HepG2 (cell line): ENCODE measurements around the gene SPOCD1. TPM values are rescaled to one million over a fixed set of nuclear protein-coding genes. Genes with fewer than 3 reads are reported as not detected.
A peak's percentile ranks its signal among the peaks of the same experiment; 100 is the strongest.

ENCODE experiments used
- EHMT2 ChIP-seq: fragments of 200-600 bp; sonication (generic); IDR thresholded peaks from 2 replicates; pipeline ENCODE4 v1.7.0; 2017; ENCODE audit warnings: antibody characterized with exemption, low read depth, low read length, borderline replicate concordance
- FOXA3 ChIP-seq: IDR thresholded peaks from 2 replicates; pipeline ENCODE4 v1.6.1; 2016; ENCODE audit warnings: missing genetic modification reagents, missing compliant biosample characterization
- HDAC2 ChIP-seq: sonication (generic); formaldehyde crosslinking; IDR thresholded peaks from 2 replicates; pipeline ENCODE4 v1.4.0; 2020; ENCODE audit warnings: missing genetic modification reagents
- HNF4A ChIP-seq: sonication (generic); formaldehyde crosslinking; IDR thresholded peaks from 2 replicates; pipeline ENCODE4 v1.4.0; 2020; ENCODE audit warnings: missing genetic modification reagents
- LCORL ChIP-seq, 2 experiments: fragments of 450-650 bp in 1 of 2; sonication (generic) in 1 of 2; formaldehyde crosslinking in 1 of 2; IDR thresholded peaks; 2 replicates each; pipeline versions ENCODE4 v1.5.0 to v1.6.1; 2017 to 2020; ENCODE audit warnings: antibody characterized with exemption in 1 of 2, missing genetic modification reagents in 1 of 2
- MAZ ChIP-seq, 2 experiments: sonication (generic) in 1 of 2; formaldehyde crosslinking in 1 of 2; IDR thresholded peaks; 2 replicates each; pipeline versions ENCODE4 v1.5.0 to v1.6.1; 2012 to 2020; ENCODE audit warnings: low read depth in 2 of 2, mild to moderate bottlenecking in 2 of 2, borderline replicate concordance in 1 of 2, improper control_type of control experiment in 1 of 2, low read length in 1 of 2, missing genetic modification reagents in 1 of 2, moderate library complexity in 1 of 2
- NCOR1 ChIP-seq: fragments of 200-600 bp; sonication (generic); IDR thresholded peaks from 2 replicates; pipeline ENCODE4 v1.7.0; 2017; ENCODE audit warnings: antibody characterized with exemption, low read length, borderline replicate concordance
- NFYB ChIP-seq: sonication (generic); formaldehyde crosslinking; IDR thresholded peaks from 2 replicates; pipeline ENCODE4 v1.4.0; 2020; ENCODE audit warnings: missing genetic modification reagents
- PAXIP1 ChIP-seq: sonication (generic); formaldehyde crosslinking; conservative IDR thresholded peaks from 2 replicates; pipeline ENCODE4 v1.4.0; 2020; ENCODE audit warnings: mild to moderate bottlenecking, missing genetic modification reagents, moderate library complexity
- POGZ ChIP-seq: sonication (generic); formaldehyde crosslinking; IDR thresholded peaks from 2 replicates; pipeline ENCODE4 v1.4.0; 2020; ENCODE audit warnings: mild to moderate bottlenecking, missing genetic modification reagents
- RARA ChIP-seq: IDR thresholded peaks from 2 replicates; pipeline ENCODE4 v1.6.1; 2016; ENCODE audit warnings: missing genetic modification reagents, missing compliant biosample characterization
- SALL1 ChIP-seq: sonication (generic); formaldehyde crosslinking; IDR thresholded peaks from 2 replicates; pipeline ENCODE4 v1.8.0; 2022; ENCODE audit warnings: mild to moderate bottlenecking, missing genetic modification reagents
- SAP130 ChIP-seq: IDR thresholded peaks from 2 replicates; pipeline ENCODE4 v1.6.1; 2016; ENCODE audit warnings: low read depth
- SOX13 ChIP-seq, 3 experiments: fragments of 450-650 bp in 1 of 3; sonication (generic) in 1 of 3; formaldehyde crosslinking in 1 of 3; IDR thresholded peaks in 2 of 3; conservative IDR thresholded peaks in 1 of 3; 2 replicates each; pipeline versions ENCODE4 v1.5.0 to v1.6.1; 2016 to 2020; ENCODE audit warnings: antibody characterized with exemption in 1 of 3, mild to moderate bottlenecking in 1 of 3, missing compliant biosample characterization in 1 of 3, missing genetic modification reagents in 1 of 3, moderate library complexity in 1 of 3
- SOX6 ChIP-seq, 2 experiments: fragments of 450-650 bp in 1 of 2; sonication (generic) in 1 of 2; formaldehyde crosslinking in 1 of 2; IDR thresholded peaks; 2 replicates each; pipeline versions ENCODE4 v1.4.0 to v1.6.1; 2017 to 2020; ENCODE audit warnings: antibody characterized with exemption in 1 of 2, mild to moderate bottlenecking in 1 of 2, missing genetic modification reagents in 1 of 2
- ZNF253 ChIP-seq: sonication (generic); formaldehyde crosslinking; IDR thresholded peaks from 2 replicates; pipeline ENCODE4 v1.8.0; 2022; ENCODE audit warnings: mild to moderate bottlenecking, missing genetic modification reagents, borderline replicate concordance
- ZNF292 ChIP-seq: sonication (generic); formaldehyde crosslinking; IDR thresholded peaks from 2 replicates; pipeline ENCODE4 v1.8.1; 2022; ENCODE audit warnings: mild to moderate bottlenecking, low read depth, missing genetic modification reagents, borderline replicate concordance
- ZNF556 ChIP-seq: sonication (generic); formaldehyde crosslinking; IDR thresholded peaks from 2 replicates; pipeline ENCODE4 v1.4.0; 2020; ENCODE audit warnings: mild to moderate bottlenecking, missing genetic modification reagents, borderline replicate concordance
- ZNF615 ChIP-seq: sonication (generic); formaldehyde crosslinking; IDR thresholded peaks from 2 replicates; pipeline ENCODE4 v1.5.0; 2020; ENCODE audit warnings: mild to moderate bottlenecking, missing genetic modification reagents, borderline replicate concordance
- ZSCAN29 ChIP-seq: sonication (generic); formaldehyde crosslinking; conservative IDR thresholded peaks from 2 replicates; pipeline ENCODE4 v1.4.0; 2020; ENCODE audit warnings: mild to moderate bottlenecking, missing genetic modification reagents
- polyA plus RNA-seq, 8 experiments: library from polyadenylated mRNA; depleted of rRNA in 3 of 8; stranded (reverse) in 7 of 8; unstranded in 1 of 8; fragments of >200 nt; fragmentation: Illumina TruSeq in 4 of 8; extraction: Trizol in 4 of 8; gene quantifications; 2 replicates each; pipeline versions ENCODE4 v1.2.1 to v1.2.3, GENCODE V29; 2011 to 2016; ENCODE audit warnings: low read depth in 4 of 8, missing spikeins in 1 of 8, mixed read lengths in 1 of 8; ENCODE audit not compliant: insufficient read depth in 1 of 8
- total RNA-seq, 5 experiments: library from RNA; depleted of rRNA; stranded (reverse); fragments of >200 nt; fragmentation: Illumina TruSeq; extraction: Trizol; gene quantifications; 2 replicates each; pipeline ENCODE4 v1.2.3, GENCODE V29; 2016; ENCODE audit warnings: low read depth in 1 of 5
- TF ChIP-seq, protein P1 (sequence below): sonication (generic); formaldehyde crosslinking; IDR thresholded peaks from 2 replicates; pipeline ENCODE4 v1.5.0; 2020; ENCODE audit warnings: missing genetic modification reagents, mild to moderate bottlenecking, borderline replicate concordance

Gene SPOCD1
- total and polyA plus RNA-seq, 2 of the 13 experiments (the other 11 are each of a cell fraction or from before 2014, with no cell fraction given) = 0.24 to 0.29 TPM

GRCh38 chr1:31831397-31832378 lies 15.9 kb upstream of the SPOCD1 start (continued):
- TF ChIP-seq, protein P1, sequence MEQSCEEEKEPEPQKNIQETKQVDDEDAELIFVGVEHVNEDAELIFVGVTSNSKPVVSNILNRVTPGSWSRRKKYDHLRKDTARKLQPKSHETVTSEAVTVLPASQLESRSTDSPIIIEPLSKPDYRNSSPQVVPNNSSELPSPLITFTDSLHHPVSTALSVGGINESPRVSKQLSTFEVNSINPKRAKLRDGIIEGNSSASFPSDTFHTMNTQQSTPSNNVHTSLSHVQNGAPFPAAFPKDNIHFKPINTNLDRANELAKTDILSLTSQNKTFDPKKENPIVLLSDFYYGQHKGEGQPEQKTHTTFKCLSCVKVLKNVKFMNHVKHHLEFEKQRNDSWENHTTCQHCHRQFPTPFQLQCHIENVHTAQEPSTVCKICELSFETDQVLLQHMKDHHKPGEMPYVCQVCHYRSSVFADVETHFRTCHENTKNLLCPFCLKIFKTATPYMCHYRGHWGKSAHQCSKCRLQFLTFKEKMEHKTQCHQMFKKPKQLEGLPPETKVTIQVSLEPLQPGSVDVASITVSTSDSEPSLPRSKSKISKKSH = no peak
- no peak for TF ChIP-seq ZSCAN29 (CRISPR knock-in tag)
- TF ChIP-seq SOX6 (IDR thresholded peaks at IDR 0.05) = no peak
- TF ChIP-seq SOX6 (CRISPR knock-in tag; IDR thresholded peaks at IDR 0.05) = peak; percentile 49; the same call in 1 of the 2 replicates
- TF ChIP-seq POGZ (CRISPR knock-in tag) = peak; percentile 62; the same call in 1 of the 2 replicates
- TF ChIP-seq SOX13 (IDR thresholded peaks at IDR 0.05) = no peak
- peak in 1 of 2 experiments; percentile 43; a peak in 1 of 4 replicates for TF ChIP-seq SOX13 (CRISPR knock-in tag; conservative IDR thresholded peaks at IDR 0.05 in 1 of 2, IDR thresholded peaks at IDR 0.05 in 1 of 2)
- TF ChIP-seq SAP130 (CRISPR knock-in tag) = peak; percentile 33; the same call in 1 of the 2 replicates
- peak; percentile 71 for TF ChIP-seq RARA (CRISPR knock-in tag)
- TF ChIP-seq SALL1 (CRISPR knock-in tag) = peak; percentile 49; the same call in 1 of the 2 replicates
- no peak for TF ChIP-seq ZNF292 (CRISPR knock-in tag)
- TF ChIP-seq HDAC2 (CRISPR knock-in tag) = peak; percentile 57; the same call in 1 of the 2 replicates
- 0 out of 2 replicates have a peak, but pooled peaks have one; percentile 20 for TF ChIP-seq MAZ (IDR thresholded peaks at IDR 0.05; ENCODE audit: borderline replicate concordance, low read depth, low read length)
- no peak for TF ChIP-seq MAZ (CRISPR knock-in tag; IDR thresholded peaks at IDR 0.05; ENCODE audit: low read depth)
- TF ChIP-seq NFYB (CRISPR knock-in tag) = no peak
- peak; percentile 17; the same call in 1 of the 2 replicates for TF ChIP-seq FOXA3
- no peak for TF ChIP-seq LCORL (IDR thresholded peaks at IDR 0.05)
- TF ChIP-seq LCORL (CRISPR knock-in tag; IDR thresholded peaks at IDR 0.05) = no peak
- TF ChIP-seq ZNF253 (CRISPR knock-in tag) = no peak
- peak; percentile 77 for TF ChIP-seq PAXIP1 (CRISPR knock-in tag)
- TF ChIP-seq HNF4A (CRISPR knock-in tag) = peak; percentile 96
- no peak for TF ChIP-seq ZNF615 (CRISPR knock-in tag)
- no peak for TF ChIP-seq ZNF556 (CRISPR knock-in tag)
- TF ChIP-seq EHMT2 = no peak
- peak; percentile 72 for TF ChIP-seq NCOR1
